SK-N-SH (cell line): ENCODE data around the gene SLC6A8. TPM values are rescaled to one million over a fixed set of nuclear protein-coding genes. Genes with fewer than 3 reads are reported as not detected.

ENCODE experiments used
- CTCF ChIA-PET: fragments of 300-600, 350-600 bp; formaldehyde crosslinking; extraction: SDS; loops from one replicate; lab custom pipeline; 2021; lab: Yijun Ruan, JAX
- POLR2A ChIA-PET: fragments of 350-600 bp; sonication (Branson Sonifier 250); formaldehyde crosslinking; extraction: SDS; loops from one replicate; lab custom pipeline; 2020; ENCODE audit warnings: antibody characterized with exemption, inconsistent platforms; lab: Yijun Ruan, JAX
- DNase-seq: peaks from one replicate; pipeline ENCODE4 v3.0.0; 2012
- H2AFZ ChIP-seq: fragments of 200-600 bp; sonication (generic); 2 replicates; pipeline ENCODE4 v1.8.1; 2016; ENCODE audit warnings: antibody characterized with exemption, mild to moderate bottlenecking, low read depth
- H3F3A ChIP-seq: fragments of 200-600 bp; sonication (generic); replicated peaks from 2 replicates; pipeline ENCODE3; 2016; ENCODE audit warnings: antibody characterized with exemption, mild to moderate bottlenecking; ENCODE audit not compliant: insufficient read depth
- H3K27ac ChIP-seq, 2 experiments: fragments of 200-500 bp in 1 of 2; fragments of 200-600 bp in 1 of 2; sonication (Bioruptor generic) in 1 of 2; sonication (generic), shearing (Covaris generic) in 1 of 2; 2 replicates each; pipeline versions ENCODE4 v1.5.1 to v1.6.1; 2014 to 2016; ENCODE audit warnings: low read depth in 2 of 2, inconsistent platforms in 1 of 2, low read length in 1 of 2, mild to moderate bottlenecking in 1 of 2, mixed read lengths in 1 of 2
- H3K27me3 ChIP-seq: fragments of 200-600 bp; sonication (generic), shearing (Covaris generic); 2 replicates; pipeline ENCODE4 v1.6.1; 2016; ENCODE audit warnings: mixed run types; ENCODE audit not compliant: insufficient read depth
- H3K36me3 ChIP-seq, 2 experiments: fragments of 200-500 bp in 1 of 2; fragments of 200-600 bp in 1 of 2; sonication (Bioruptor generic) in 1 of 2; sonication (generic) in 1 of 2; replicated peaks in 1 of 2; 2 replicates each; pipeline versions ENCODE3 to v1.5.1; 2014 to 2016; ENCODE audit warnings: low read length in 1 of 2, mild to moderate bottlenecking in 1 of 2; ENCODE audit not compliant: insufficient read depth in 2 of 2, control insufficient read depth in 1 of 2
- H3K4me1 ChIP-seq, 2 experiments: fragments of 200-500 bp in 1 of 2; fragments of 200-600 bp in 1 of 2; sonication (Bioruptor generic) in 1 of 2; sonication (generic), shearing (Covaris generic) in 1 of 2; 2 replicates each; pipeline versions ENCODE4 v1.5.1 to v1.6.1; 2014 to 2016; ENCODE audit warnings: low read depth in 1 of 2, low read length in 1 of 2, mixed run types in 1 of 2; ENCODE audit not compliant: insufficient read depth in 2 of 2, control insufficient read depth in 1 of 2
- H3K4me2 ChIP-seq: fragments of 200-600 bp; sonication (generic), shearing (Covaris generic); 2 replicates; pipeline ENCODE4 v1.6.1; 2017; ENCODE audit warnings: mixed run types
- H3K4me3 ChIP-seq, 2 experiments: fragments of 200-500 bp in 1 of 2; fragments of 200-600 bp in 1 of 2; sonication (Bioruptor generic) in 1 of 2; sonication (generic), shearing (Covaris generic) in 1 of 2; 2 replicates each; pipeline versions ENCODE4 v1.5.1 to v1.8.1; 2014 to 2016; ENCODE audit warnings: low read depth in 2 of 2, inconsistent platforms in 1 of 2, low read length in 1 of 2, mild to moderate bottlenecking in 1 of 2, mixed read lengths in 1 of 2, moderate library complexity in 1 of 2
- H3K79me2 ChIP-seq: fragments of 200-600 bp; sonication (generic); 2 replicates; pipeline ENCODE4 v1.8.1; 2017; ENCODE audit warnings: mild to moderate bottlenecking; ENCODE audit not compliant: insufficient read depth
- H3K9ac ChIP-seq: fragments of 200-600 bp; sonication (generic); 2 replicates; pipeline ENCODE4 v1.6.1; 2017; ENCODE audit warnings: mixed run types
- H3K9me2 ChIP-seq: fragments of 200-600 bp; sonication (generic); 2 replicates; pipeline ENCODE4 v1.6.1; 2017; ENCODE audit warnings: mixed run types
- H3K9me3 ChIP-seq: fragments of 200-600 bp; sonication (generic); 2 replicates; pipeline ENCODE4 v1.6.1; 2017; ENCODE audit warnings: mixed run types, mild to moderate bottlenecking, moderate library complexity
- H4K20me1 ChIP-seq: fragments of 200-600 bp; sonication (generic); 2 replicates; pipeline ENCODE4 v1.6.1; 2017; ENCODE audit warnings: mild to moderate bottlenecking, mixed run types; ENCODE audit not compliant: insufficient read depth
- CHD2 ChIP-seq: fragments of 150-350 bp; IDR thresholded peaks from 2 replicates; pipeline ENCODE4 v1.6.1; 2018; ENCODE audit warnings: low read length; ENCODE audit not compliant: partially characterized antibody
- ELF1 ChIP-seq: IDR thresholded peaks from 2 replicates; pipeline ENCODE4 v1.4.0; 2012
- EP300 ChIP-seq, 2 experiments: IDR thresholded peaks; 2 replicates each; pipeline versions ENCODE4 v1.4.0 to v1.6.1; 2012; ENCODE audit warnings: borderline replicate concordance in 1 of 2, low read depth in 1 of 2, low read length in 1 of 2
- EZH2phosphoT487 ChIP-seq: fragments of 200-600 bp; sonication (generic); IDR thresholded peaks from 2 replicates; pipeline ENCODE4 v1.6.1; 2017; ENCODE audit warnings: low read depth, mixed run types, mild to moderate bottlenecking, antibody characterized with exemption, moderate library complexity, borderline replicate concordance
- FOSL2 ChIP-seq: IDR thresholded peaks from 2 replicates; pipeline ENCODE4 v1.4.0; 2012; ENCODE audit warnings: low read depth, mild to moderate bottlenecking, moderate library complexity, borderline replicate concordance
- FOXJ3 ChIP-seq: sonication (generic); formaldehyde crosslinking; IDR thresholded peaks from 2 replicates; pipeline ENCODE4 v1.5.1; 2020; ENCODE audit warnings: mild to moderate bottlenecking, missing genetic modification reagents
- FOXM1 ChIP-seq: IDR thresholded peaks from 2 replicates; pipeline ENCODE4 v1.4.0; 2012; ENCODE audit warnings: low read depth, mild to moderate bottlenecking
- GABPA ChIP-seq: IDR thresholded peaks from 2 replicates; pipeline ENCODE4 v1.4.0; 2012; ENCODE audit warnings: low read depth, mild to moderate bottlenecking
- GATA2 ChIP-seq: sonication (generic); formaldehyde crosslinking; IDR thresholded peaks from 2 replicates; pipeline ENCODE4 v1.5.0; 2020; ENCODE audit warnings: mild to moderate bottlenecking, missing genetic modification reagents
- JUND ChIP-seq: IDR thresholded peaks from 2 replicates; pipeline ENCODE4 v1.4.0; 2012
- MEF2A ChIP-seq: IDR thresholded peaks from 2 replicates; pipeline ENCODE4 v1.4.0; 2012; ENCODE audit warnings: low read depth, borderline replicate concordance
- MXI1 ChIP-seq: IDR thresholded peaks from 2 replicates; pipeline ENCODE4 v1.6.1; 2012; ENCODE audit warnings: mild to moderate bottlenecking, low read depth, low read length, improper control_type of control experiment
- NRF1 ChIP-seq: IDR thresholded peaks from 2 replicates; pipeline ENCODE4 v1.6.1; 2012; ENCODE audit warnings: low read depth, mild to moderate bottlenecking, low read length
- PBX3 ChIP-seq: IDR thresholded peaks from 2 replicates; pipeline ENCODE4; 2012
- RAD21 ChIP-seq: IDR thresholded peaks from 2 replicates; pipeline ENCODE4 v1.6.1; 2012; ENCODE audit warnings: mild to moderate bottlenecking, low read length
- RCOR1 ChIP-seq: fragments of 150-350 bp; IDR thresholded peaks from 2 replicates; pipeline ENCODE4 v1.6.1; 2017; ENCODE audit warnings: antibody characterized with exemption, low read length
- RFX5 ChIP-seq: IDR thresholded peaks from 2 replicates; pipeline ENCODE4 v1.6.1; 2012; ENCODE audit warnings: mild to moderate bottlenecking, improper control_type of control experiment, low read length
- RXRA ChIP-seq: IDR thresholded peaks from 2 replicates; pipeline ENCODE4 v1.4.0; 2012; ENCODE audit warnings: low read depth, mild to moderate bottlenecking, borderline replicate concordance
- SIN3A ChIP-seq: IDR thresholded peaks from 2 replicates; pipeline ENCODE4 v1.6.1; 2012; ENCODE audit warnings: low read depth, mild to moderate bottlenecking, low read length, moderate library complexity, borderline replicate concordance
- TAF1 ChIP-seq: IDR thresholded peaks from 2 replicates; pipeline ENCODE4 v1.6.1; 2012; ENCODE audit warnings: low read depth, mild to moderate bottlenecking, low read length, moderate library complexity, borderline replicate concordance
- TCF12 ChIP-seq: IDR thresholded peaks from 2 replicates; pipeline ENCODE4 v1.4.0; 2012
- USF1 ChIP-seq: IDR thresholded peaks from 2 replicates; pipeline ENCODE4 v1.4.0; 2012; ENCODE audit warnings: low read depth, borderline replicate concordance
- USF2 ChIP-seq: fragments of 150-350 bp; IDR thresholded peaks from 2 replicates; pipeline ENCODE4 v1.6.1; 2017; ENCODE audit warnings: antibody characterized with exemption, low read length, low read depth, borderline replicate concordance
- YY1 ChIP-seq: IDR thresholded peaks from 2 replicates; pipeline ENCODE4 v1.4.0; 2012; ENCODE audit warnings: low read depth, mild to moderate bottlenecking
- WGBS: methylation state at CpG from one replicate; pipeline ENCODE4 v1.1.6; 2017; ENCODE audit warnings: low lambda C conversion rate; 5-methylcytosine and 5-hydroxymethylcytosine counted together
- polyA plus RNA-seq, 3 experiments: library from polyadenylated mRNA; depleted of rRNA; stranded (reverse); fragments of >200 nt; gene quantifications; 2 replicates each; pipeline ENCODE4 v1.2.3, GENCODE V29; 2012

Gene SLC6A8
- polyA plus RNA-seq, 1 of the 3 experiments (the other 2 are of a cell fraction) = 30.8 TPM

GRCh38 chrX:153653556-153653955 is 34.2 kb upstream of the SLC6A8 start:
- H3K9me3 ChIP-seq = no peaks in the 10 kb centered on the region
- POLR2A ChIA-PET = no interaction called here
- H3K4me2 ChIP-seq = no peak overlapping the region
- H3K79me2 ChIP-seq = no peaks in the 10 kb centered on the region
- DNase-seq = no peak
- no peak overlapping the region for H3K27ac ChIP-seq
- no peak overlapping the region for H3K9ac ChIP-seq
- H3K4me3 ChIP-seq = no peak overlapping the region
- CTCF ChIA-PET = interaction anchor here (0.8 to 7.9 kb wide), 3 partner anchors 9 to 13 kb away, joined by 3 to 55 read pairs (median 7); no protein-coding TSS in a partner anchor
- H3K27me3 ChIP-seq = peaks cover 7% of the 10 kb centered on the region; the same call in 1 of the 2 replicates
- TF ChIP-seq MEF2A (no peak), EP300 (IDR thresholded peaks at IDR 0.05; ENCODE audit: borderline replicate concordance in 1 of 2, low read depth in 1 of 2, low read length in 1 of 2) (no peak), CHD2 (no peak), FOSL2 (no peak), EZH2phosphoT487 (no peak), NRF1 (no peak), PBX3 (no peak), FOXJ3 (CRISPR knock-in tag) (no peak), TAF1 (no peak)
- no peaks in the 10 kb centered on the region for H4K20me1 ChIP-seq
- no peaks in the 10 kb centered on the region for H3K4me1 ChIP-seq
- no peaks in the 10 kb centered on the region for H3F3A ChIP-seq
- 47% methylated on average over 2 of the region's 2 CpGs for WGBS
- no peak overlapping the region for H2AFZ ChIP-seq
- H3K36me3 ChIP-seq = no peaks in the 10 kb centered on the region
- H3K9me2 ChIP-seq = no peaks in the 10 kb centered on the region

- H3K27me3 ChIP-seq = peaks cover 10% of the 10 kb centered on the region; the same call in 1 of the 2 replicates
- H4K20me1 ChIP-seq = no peaks in the 10 kb centered on the region
- no peak for TF ChIP-seq RXRA
- no peak for TF ChIP-seq RCOR1
- TF ChIP-seq RFX5 = no peak
- TF ChIP-seq TCF12 = no peak
- TF ChIP-seq YY1 = no peak
- no peak for TF ChIP-seq MXI1
- no peak for TF ChIP-seq GATA2
- TF ChIP-seq USF2 = no peak
- no peak for TF ChIP-seq USF1
- no peak for TF ChIP-seq SIN3A
- TF ChIP-seq ELF1 = no peak
- TF ChIP-seq MEF2A = no peak
- TF ChIP-seq JUND = no peak
- TF ChIP-seq PBX3 = no peak
- no peak for TF ChIP-seq EZH2phosphoT487
- no peak for TF ChIP-seq RAD21
- TF ChIP-seq FOXM1 = no peak
- TF ChIP-seq TAF1 = no peak
- TF ChIP-seq GABPA = no peak
- no peak for DNase-seq
- H3K27ac ChIP-seq = no peak overlapping the region
- POLR2A ChIA-PET = no interaction called here
- no peaks in the 10 kb centered on the region for H3K36me3 ChIP-seq
- H3K4me2 ChIP-seq = no peak overlapping the region
- H3K9ac ChIP-seq = no peak overlapping the region
- CTCF ChIA-PET = interaction anchor here (1.3 to 7.9 kb wide), 4 partner anchors 10 to 118 kb away, joined by 7 to 55 read pairs (median 10); no protein-coding TSS in a partner anchor
- no peaks in the 10 kb centered on the region for H3K4me1 ChIP-seq
- no peaks in the 10 kb centered on the region for H3K9me2 ChIP-seq
- WGBS = 26% methylated on average over 8 of the region's 9 CpGs
- no peak overlapping the region for H2AFZ ChIP-seq
- H3K9me3 ChIP-seq = no peaks in the 10 kb centered on the region
- H3F3A ChIP-seq = no peaks in the 10 kb centered on the region
- no peak overlapping the region for H3K4me3 ChIP-seq
- no peaks in the 10 kb centered on the region for H3K79me2 ChIP-seq
Measured at GRCh38 chrX:153657161-153657560, 30.6 kb upstream of the SLC6A8 start.
